ENCODE results near the gene SLC1A5.

GRCh38 chr19:46739290-46739771 is 49.1 kb downstream of the SLC1A5 start:
- TF ChIP-seq EZH2 (IDR thresholded peaks at IDR 0.05; ENCODE audit: borderline replicate concordance, insufficient read depth, low read length, poor library complexity, severe bottlenecking) (no peak), CTCF (IDR thresholded peaks at IDR 0.05; ENCODE audit: poor library complexity, severe bottlenecking) (no peak), POLR2AphosphoS5 (IDR thresholded peaks at IDR 0.05) (no peak), EP300 (conservative IDR thresholded peaks at IDR 0.05; ENCODE audit: poor library complexity, severe bottlenecking) (no peak), MXI1 (conservative IDR thresholded peaks at IDR 0.05; ENCODE audit: poor library complexity, severe bottlenecking) (no peak)
